22Rv1 (cell line): ENCODE results near the gene C16orf96.

ENCODE experiments used
- H3K27ac ChIP-seq: fragments of 450-650 bp; 2 replicates; pipeline ENCODE4 v1.5.1; 2017
- ZFX ChIP-seq: fragments of 450-650 bp; IDR thresholded peaks from 2 replicates; pipeline ENCODE4 v1.6.1; 2017; ENCODE audit warnings: antibody characterized with exemption, borderline replicate concordance
- TF ChIP-seq, protein P1 (sequence below): fragments of 450-650 bp; IDR thresholded peaks from 2 replicates; pipeline ENCODE4 v1.5.1; 2017; ENCODE audit warnings: mild to moderate bottlenecking

The C16orf96 gene

GRCh38 chr16:4517812-4518680 lies 38.1 kb upstream of the C16orf96 start:
- no peak for TF ChIP-seq ZFX
- TF ChIP-seq, protein P1, sequence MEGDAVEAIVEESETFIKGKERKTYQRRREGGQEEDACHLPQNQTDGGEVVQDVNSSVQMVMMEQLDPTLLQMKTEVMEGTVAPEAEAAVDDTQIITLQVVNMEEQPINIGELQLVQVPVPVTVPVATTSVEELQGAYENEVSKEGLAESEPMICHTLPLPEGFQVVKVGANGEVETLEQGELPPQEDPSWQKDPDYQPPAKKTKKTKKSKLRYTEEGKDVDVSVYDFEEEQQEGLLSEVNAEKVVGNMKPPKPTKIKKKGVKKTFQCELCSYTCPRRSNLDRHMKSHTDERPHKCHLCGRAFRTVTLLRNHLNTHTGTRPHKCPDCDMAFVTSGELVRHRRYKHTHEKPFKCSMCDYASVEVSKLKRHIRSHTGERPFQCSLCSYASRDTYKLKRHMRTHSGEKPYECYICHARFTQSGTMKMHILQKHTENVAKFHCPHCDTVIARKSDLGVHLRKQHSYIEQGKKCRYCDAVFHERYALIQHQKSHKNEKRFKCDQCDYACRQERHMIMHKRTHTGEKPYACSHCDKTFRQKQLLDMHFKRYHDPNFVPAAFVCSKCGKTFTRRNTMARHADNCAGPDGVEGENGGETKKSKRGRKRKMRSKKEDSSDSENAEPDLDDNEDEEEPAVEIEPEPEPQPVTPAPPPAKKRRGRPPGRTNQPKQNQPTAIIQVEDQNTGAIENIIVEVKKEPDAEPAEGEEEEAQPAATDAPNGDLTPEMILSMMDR = peak; percentile 67
- H3K27ac ChIP-seq = no peak overlapping the region

DNA sequence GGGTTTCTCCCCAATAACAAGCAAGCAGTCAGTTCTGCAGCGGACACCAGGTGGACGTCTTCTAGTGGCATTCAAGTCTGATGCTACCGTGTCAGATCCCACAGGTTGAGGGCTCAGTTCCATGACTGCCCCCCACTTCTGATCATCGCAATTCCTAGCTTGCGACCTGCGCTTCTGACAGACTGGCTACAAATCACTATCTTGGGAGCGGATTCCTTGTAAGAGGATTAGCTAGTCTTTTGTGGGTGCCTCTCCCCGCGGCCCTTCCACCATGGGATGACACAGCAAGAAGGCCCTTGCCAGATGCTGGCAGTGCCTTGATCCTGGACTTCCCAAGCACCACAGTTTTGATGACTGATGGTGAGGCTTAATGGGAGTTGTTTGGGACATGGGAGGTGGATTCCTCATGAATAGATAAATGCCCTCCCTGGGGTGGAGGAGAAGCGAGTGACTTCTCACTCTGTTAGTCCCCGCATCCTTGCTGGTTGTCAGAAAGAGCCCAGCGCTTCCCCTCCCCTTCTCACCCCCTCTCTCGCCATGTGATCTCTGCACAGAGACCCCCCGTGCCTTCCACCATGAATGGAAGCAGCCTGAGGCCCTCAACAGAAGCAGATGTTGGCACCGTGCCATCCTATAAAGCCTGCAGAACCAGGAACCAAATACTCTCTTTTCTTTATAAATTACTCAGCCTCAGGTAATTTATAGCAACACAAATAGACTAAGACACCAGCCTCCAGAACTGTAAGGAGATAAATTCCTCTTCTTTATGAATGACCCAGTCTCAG lies 36.7 kb upstream of the C16orf96 start:
- no peak overlapping the region for H3K27ac ChIP-seq
- TF ChIP-seq, protein P1 = no peak
- TF ChIP-seq ZFX = no peak

- no peak overlapping the region for H3K27ac ChIP-seq
- TF ChIP-seq, protein P1 = no peak
- TF ChIP-seq ZFX = no peak
Measured at GRCh38 chr16:4520913-4521312, 35.2 kb upstream of the C16orf96 start.

- H3K27ac ChIP-seq = no peak overlapping the region
Measured at GRCh38 chr16:4522051-4522581, 34.0 kb upstream of the C16orf96 start.

GRCh38 chr16:4523686-4524085 lies 32.5 kb upstream of the C16orf96 start:
- TF ChIP-seq ZFX = no peak
- TF ChIP-seq, protein P1 = no peak
- no peak overlapping the region for H3K27ac ChIP-seq

More at GRCh38 chr16:4522051-4522581, 34.0 kb upstream of the C16orf96 start:
- no peak for TF ChIP-seq ZFX
- TF ChIP-seq, protein P1 = no peak

- TF ChIP-seq, protein P1 = no peak
- no peak for TF ChIP-seq ZFX
Measured at GRCh38 chr16:4524571-4524970, 31.6 kb upstream of the C16orf96 start.

DNA sequence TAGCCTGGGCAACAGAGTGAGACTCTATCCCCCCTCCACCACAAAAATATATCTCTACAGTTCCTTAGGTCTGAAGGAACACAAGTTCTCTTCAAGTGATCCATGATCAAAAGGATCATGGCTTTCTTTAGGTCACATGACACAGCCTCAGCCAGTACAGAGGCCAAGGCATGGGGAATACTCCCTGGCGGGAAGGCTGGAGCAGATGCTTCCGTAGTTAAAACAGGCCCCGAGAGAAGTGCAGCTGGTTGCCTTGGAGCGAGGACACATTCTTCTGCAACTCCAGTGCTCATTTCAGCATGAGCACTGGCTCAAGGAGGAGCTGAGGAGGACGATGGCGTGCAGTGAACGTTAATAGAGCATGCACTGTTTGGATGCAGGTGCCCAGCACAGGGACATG lies 31.1 kb upstream of the C16orf96 start:
- no peak overlapping the region for H3K27ac ChIP-seq
- TF ChIP-seq ZFX = no peak
- TF ChIP-seq, protein P1 = no peak

More at GRCh38 chr16:4524571-4524970, 31.6 kb upstream of the C16orf96 start:
- no peak overlapping the region for H3K27ac ChIP-seq
